Heart left ventricle (tissue), 16 donors: Measurements from ENCODE around the gene THSD7B. TPM values are rescaled to one million over a fixed set of nuclear protein-coding genes. Genes with fewer than 3 reads are reported as not detected.

Experiments used
- ATAC-seq, 4 donors: fragments of 200-7000 bp; cut with Tn5 transposase; one replicate each; pipeline ENCODE4 v1.9.1; 2020 to 2022; ENCODE audit warnings: moderate library complexity in 4 of 4, mild to moderate bottlenecking in 3 of 4, moderate number of reproducible peaks in 1 of 4
- DNase-seq, 5 donors: peaks; one replicate each; pipeline ENCODE4 v3.0.0-alpha.2; 2020
- H3K27ac ChIP-seq, 12 donors: fragments of 200-600 bp; sonication (generic) in 4 of 12; one replicate each; pipeline versions ENCODE4 v1.5.0 to v1.8.0; 2016 to 2022; ENCODE audit warnings: mild to moderate bottlenecking in 2 of 12
- H3K27me3 ChIP-seq, 9 donors: fragments of 200-600 bp; sonication (generic) in 2 of 9; one replicate each; pipeline versions ENCODE4 v1.5.1 to v1.8.0; 2016 to 2022; ENCODE audit warnings: mild to moderate bottlenecking in 3 of 9
- H3K36me3 ChIP-seq, 9 donors: fragments of 200-600 bp; sonication (generic) in 2 of 9; one replicate each; pipeline versions ENCODE4 v1.5.0 to v1.8.0; 2018 to 2022; ENCODE audit warnings: mild to moderate bottlenecking in 2 of 9
- H3K4me1 ChIP-seq, 12 donors: fragments of 200-600 bp; sonication (generic) in 4 of 12; one replicate each; pipeline versions ENCODE4 v1.5.0 to v1.8.0; 2016 to 2022; ENCODE audit warnings: mild to moderate bottlenecking in 3 of 12
- H3K4me3 ChIP-seq, 12 donors: fragments of 200-600 bp; sonication (generic) in 4 of 12; one replicate each; pipeline versions ENCODE4 v1.5.0 to v1.8.0; 2017 to 2022; ENCODE audit warnings: mild to moderate bottlenecking in 9 of 12, moderate library complexity in 4 of 12
- H3K9me3 ChIP-seq, 12 donors: fragments of 200-600 bp; sonication (generic) in 4 of 12; one replicate each; pipeline versions ENCODE4 v1.5.0 to v1.8.0; 2016 to 2022; ENCODE audit warnings: mild to moderate bottlenecking in 1 of 12
- CTCF ChIP-seq, 12 donors: fragments of 200-600 bp; sonication (generic) in 4 of 12; IDR thresholded peaks; one replicate each; pipeline versions ENCODE4 v1.5.0 to v1.8.0; 2018 to 2022; ENCODE audit warnings: antibody characterized with exemption in 12 of 12, mild to moderate bottlenecking in 5 of 12
- POLR2A ChIP-seq, 2 donors: fragments of 450-650 bp; IDR thresholded peaks; one replicate each; pipeline ENCODE4 v1.6.1; 2017; ENCODE audit warnings: antibody characterized with exemption in 2 of 2, mild to moderate bottlenecking in 2 of 2, moderate library complexity in 2 of 2
- WGBS, 4 donors: extraction: QIAGEN DNeasy Blood & Tissue Kit in 2 of 4; methylation state at CpG; one replicate each; pipeline versions ENCODE4 v1.1.5 to v1.1.7; 2013 to 2018; 5-methylcytosine and 5-hydroxymethylcytosine counted together
- intact Hi-C, 10 donors: fragments of 100-400 bp; cut with DNase I; formaldehyde crosslinking; loops; one replicate each; pipeline versions ENCODE4 v1.11.1 to v1.14.2; 2022
- polyA plus RNA-seq, 2 donors: library from polyadenylated mRNA; stranded (reverse); fragments of 200-250 nt; gene quantifications; one replicate each; pipeline ENCODE4 v1.2.3, GENCODE V29; 2013
- total RNA-seq, 9 donors: library from RNA; depleted of rRNA in 2 of 9; stranded (reverse); fragments of >200 nt in 2 of 9; fragmentation: NEBNext Ultra II Directional in 3 of 9; extraction: Animal tissue kit (Norgen Biotek cat#: 25700) in 3 of 9; gene quantifications; one replicate each; pipeline versions ENCODE4 v1.1.0 to v1.2.4, GENCODE V29; 2016 to 2023
- donor health status: ischemic (EF 13 %, LVEDD 7.1; RV severe dilation, severe dysfunction).
- donor health status: healthy with polysubstance abuse.
- donor health status: DM: no; HTN: yes; CAD: no.
- donor health status: DM: no; HTN: no; CAD: no.
- donor health status: ischemic (EF 25% LVEDD 6.9; RV normal size, moderate dysfunction).
- donor health status: ischemic (EF 25% LVEDD 5.7; RV mildly dilated, moderate dysfunction).
- donor health status: healthy.
- donor health status: DM: yes; HTN: yes; CAD: no.
- donor health status: ischemic (EF 35%, LVEDD 5.7; RV mildly dilated, moderate dysfunction).
- donor health status: nonischemic (EF 11% LVEDD 7.7; RV severe dilation, severe dysfunction).
- donor health status: DM: yes; HTN: yes; CAD: no.
- donor health status: PGD.
- donor health status: ischemic (EF 29% LVEDD 5.4; RV normal size, mild dysfunction).
- donor health status: nonischemic (EF 23%, LVEDD 6.1; RV moderate dilation, normal function).

The THSD7B gene
- total and polyA plus RNA-seq, 11 donors = 0.04 to 0.43 (median 0.17) TPM

- TF ChIP-seq CTCF (IDR thresholded peaks at IDR 0.05) = no peak
- TF ChIP-seq POLR2A (IDR thresholded peaks at IDR 0.05) = no peak
- intact Hi-C loops = no loop called here
- peak in 3 of 4 donors; percentile 48 to 70 (median 63) for ATAC-seq
- H3K9me3 ChIP-seq = peaks cover 0 to 5% (median 0%) of the 10 kb centered on the region in 12 donors
- H3K4me3 ChIP-seq = no peak overlapping the region
- no peaks in the 10 kb centered on the region for H3K36me3 ChIP-seq
- no peaks in the 10 kb centered on the region for H3K27me3 ChIP-seq
- H3K27ac ChIP-seq = no peak overlapping the region
- 41 to 53% (median 45%) methylated on average over 12 to 13 of the region's 13 CpGs for WGBS, 4 donors
- peaks cover 0 to 4% (median 0%) of the 10 kb centered on the region in 12 donors for H3K4me1 ChIP-seq
- DNase-seq = peak in 2 of 5 donors; percentile 6 to 38
Observed at GRCh38 chr2:137190411-137191195, 425.3 kb downstream of the THSD7B start.

GRCh38 chr2:137192366-137193310 is 427.3 kb downstream of the THSD7B start:
- intact Hi-C loops = no loop called here
- H3K4me3 ChIP-seq = no peak overlapping the region
- no peaks in the 10 kb centered on the region for H3K36me3 ChIP-seq
- WGBS, 4 donors = 67 to 79% (median 72%) methylated on average over 6 of the region's 6 CpGs
- no peak for TF ChIP-seq CTCF (IDR thresholded peaks at IDR 0.05)
- TF ChIP-seq POLR2A (IDR thresholded peaks at IDR 0.05) = no peak
- H3K27me3 ChIP-seq = no peaks in the 10 kb centered on the region
- peaks cover 0 to 4% (median 0%) of the 10 kb centered on the region in 12 donors for H3K4me1 ChIP-seq
- DNase-seq (no peak), ATAC-seq (no peak)
- H3K9me3 ChIP-seq = no peaks in the 10 kb centered on the region
- H3K27ac ChIP-seq = no peak overlapping the region

GRCh38 chr2:137193401-137193800 is 428.1 kb downstream of the THSD7B start:
- intact Hi-C loops = no loop called here
- H3K36me3 ChIP-seq = no peaks in the 10 kb centered on the region
- ATAC-seq = no peak
- peaks cover 0 to 4% (median 0%) of the 10 kb centered on the region in 12 donors for H3K4me1 ChIP-seq
- TF ChIP-seq POLR2A (IDR thresholded peaks at IDR 0.05) (no peak), CTCF (IDR thresholded peaks at IDR 0.05) (no peak)
- no peaks in the 10 kb centered on the region for H3K27me3 ChIP-seq
- H3K4me3 ChIP-seq = no peak overlapping the region
- H3K27ac ChIP-seq = no peak overlapping the region
- no peaks in the 10 kb centered on the region for H3K9me3 ChIP-seq
- DNase-seq = no peak
- WGBS, 4 donors = 84 to 89% (median 88%) methylated on average over 3 of the region's 3 CpGs

GRCh38 chr2:137194111-137194510 is 428.8 kb downstream of the THSD7B start:
- H3K36me3 ChIP-seq = no peaks in the 10 kb centered on the region
- no peaks in the 10 kb centered on the region for H3K27me3 ChIP-seq
- H3K4me1 ChIP-seq = peaks cover 0 to 4% (median 0%) of the 10 kb centered on the region in 12 donors
- TF ChIP-seq CTCF (IDR thresholded peaks at IDR 0.05) (no peak), POLR2A (IDR thresholded peaks at IDR 0.05) (no peak)
- ATAC-seq (no peak), DNase-seq (no peak)
- intact Hi-C loops = no loop called here
- H3K4me3 ChIP-seq = no peak overlapping the region
- H3K27ac ChIP-seq = no peak overlapping the region
- 20 to 52% (median 32%) methylated on average over 1 of the region's 1 CpG for WGBS, 4 donors
- H3K9me3 ChIP-seq = no peaks in the 10 kb centered on the region
